Measurements from ENCODE around the gene SFT2D1. TPM values are rescaled to one million over a fixed set of nuclear protein-coding genes. Genes with fewer than 3 reads are reported as not detected.

The SFT2D1 gene
- total and polyA plus RNA-seq, 9 of the 15 experiments (the other 6 are each of a cell fraction or from before 2014, with no cell fraction given) = 54.4 to 140 (median 74.6) TPM

DNA sequence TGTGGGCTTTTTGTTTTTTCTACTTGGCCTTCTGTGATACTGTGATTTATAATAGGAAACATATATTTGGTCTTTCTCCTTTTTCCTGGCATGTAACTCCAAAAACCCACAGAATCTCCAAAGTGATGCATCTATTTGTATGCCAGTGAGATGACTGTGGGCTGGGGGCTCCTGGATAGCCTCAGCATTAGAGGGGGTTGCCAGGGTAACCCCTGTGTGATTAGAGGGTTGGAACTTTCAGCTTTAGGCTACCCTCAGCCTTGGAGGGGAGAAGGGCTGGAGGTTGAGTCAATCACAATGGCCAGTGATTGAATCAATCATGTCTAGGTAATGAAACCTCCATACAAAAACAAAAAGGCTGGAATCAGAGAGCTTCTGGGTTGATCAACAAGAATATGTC lies 10.6 kb upstream of the SFT2D1 start:
- Histone ChIP-seq H3K79me2 (ENCODE audit: control insufficient read depth, insufficient read depth, low read length) (no peaks in the 10 kb centered on the region), H3K9ac (ENCODE audit: insufficient read depth in 1 of 2, low read depth in 2 of 2, low read length in 2 of 2) (no peak overlapping the region), H3K4me2 (ENCODE audit: insufficient read depth, low read length) (no peak overlapping the region), H3K9me3 (replicated peaks; ENCODE audit: control insufficient read depth, insufficient read depth, low read depth, low read length) (peaks cover 6% of the 10 kb centered on the region; the same call in 1 of the 2 replicates), H3K27me3 (ENCODE audit: control insufficient read depth in 2 of 2, insufficient read depth in 2 of 2, low read length in 2 of 2) (peaks cover 0 to 14% of the 10 kb centered on the region in 2 experiments; a peak in 2 of 5 replicates), H3K9me1 (ENCODE audit: control insufficient read depth, insufficient read depth, low read length) (no peaks in the 10 kb centered on the region), H4K20me1 (replicated peaks; ENCODE audit: control insufficient read depth, insufficient read depth, low read length) (no peaks in the 10 kb centered on the region), H3K27ac (ENCODE audit: extremely low read depth, low read depth, low read length) (no peak overlapping the region), H3K36me3 (ENCODE audit: control insufficient read depth, insufficient read depth, low read length) (no peaks in the 10 kb centered on the region), H3K4me3 (no peak overlapping the region), H2AFZ (ENCODE audit: low read depth, low read length) (no peak overlapping the region), H3K4me1 (replicated peaks in 1 of 2; ENCODE audit: control insufficient read depth in 2 of 2, insufficient read depth in 2 of 2, low read length in 2 of 2) (peaks cover 0 to 3% of the 10 kb centered on the region in 2 experiments; a peak in 1 of 5 replicates)
- TF ChIP-seq KAT2B (IDR thresholded peaks at IDR 0.05; ENCODE audit: low read depth, low read length) (no peak), PCBP2 (IDR thresholded peaks at IDR 0.05; ENCODE audit: low read depth, low read length, poor library complexity, severe bottlenecking) (no peak), CCNT2 (IDR thresholded peaks at IDR 0.05; ENCODE audit: borderline replicate concordance, extremely low read depth, insufficient read length, low read depth, low read length) (no peak), ZNF253 (CRISPR knock-in tag; conservative IDR thresholded peaks at IDR 0.05) (no peak), XRCC4 (IDR thresholded peaks at IDR 0.05; ENCODE audit: extremely low read depth, insufficient read depth, insufficient read length) (no peak), ILK (tag; IDR thresholded peaks at IDR 0.05; ENCODE audit: borderline replicate concordance, low read depth) (no peak), CREBBP (IDR thresholded peaks at IDR 0.05; ENCODE audit: low read depth, low read length) (no peak)
- in situ Hi-C loops (cut with MboI) = no loop called here
- intact Hi-C loops (cut with micrococcal nuclease) = no loop called here
- no peak for FAIRE-seq
- no peak for DNase-seq (ENCODE audit: extremely low read depth in 1 of 4, low spot score in 3 of 4)
- no TSS peak for BruUV-seq (replicated peaks)
- no peak for ATAC-seq
- ChIA-PET CTCF (ENCODE audit: low intra/inter-chr PET ratio) (no interaction called here), POLR2A (interaction anchor here (1.5 kb wide), 1 partner anchor 12 kb away, joined by 3 read pairs; no protein-coding TSS in a partner anchor)
